Brain microvascular endothelial cell (primary cell): ENCODE data around the gene NHLRC4.
"Not testable (repeated sequence)": the region's sequence is repeated elsewhere in the genome, so short reads cannot be mapped to it uniquely, and the experiment has no call there.

Experiments
- DNase-seq: peaks from one replicate; pipeline ENCODE4 v3.0.0-alpha.2; 2020
- H3K27ac ChIP-seq: fragments of 250-450 bp; sonication (Bioruptor Pico); 2 replicates; pipeline ENCODE4 v1.5.1; 2020; ENCODE audit warnings: mild to moderate bottlenecking, moderate library complexity
- H3K27me3 ChIP-seq: fragments of 250-450 bp; sonication (Bioruptor Pico); replicated peaks from 2 replicates; pipeline ENCODE4 v1.5.1; 2020; ENCODE audit warnings: mild to moderate bottlenecking
- H3K36me3 ChIP-seq: fragments of 250-450 bp; sonication (Bioruptor Pico); replicated peaks from 2 replicates; pipeline ENCODE4 v1.5.1; 2020; ENCODE audit warnings: mild to moderate bottlenecking
- H3K4me3 ChIP-seq: 2 replicates; pipeline ENCODE4 v1.5.1; 2011; ENCODE audit warnings: low read depth, mild to moderate bottlenecking, control low read depth, low read length, moderate library complexity
- CTCF ChIP-seq: IDR thresholded peaks from 2 replicates; pipeline ENCODE4 v1.5.1; 2011; ENCODE audit warnings: low read depth, mild to moderate bottlenecking, moderate library complexity, low read length, control low read depth, inconsistent platforms; ENCODE audit errors: missing control alignments
- in situ Hi-C: cut with HindIII; loops from 2 replicates; pipeline ENCODE4 v1.10.0; 2017; ENCODE audit warnings: low sequenced_read_pairs, low pct_ligation_motif_present

The NHLRC4 gene

GRCh38 chr16:593807-594206, 27.0 kb downstream of the NHLRC4 start:
- Histone ChIP-seq H3K27me3 (no peaks in the 10 kb centered on the region), H3K36me3 (no peaks in the 10 kb centered on the region), H3K4me3 (no peak overlapping the region), H3K27ac (no peak overlapping the region)
- TF ChIP-seq CTCF: no peak
- no peak for DNase-seq
- in situ Hi-C loops: no loop called here

- H3K36me3 ChIP-seq: no peaks in the 10 kb centered on the region
- no peak for DNase-seq
- in situ Hi-C loops: no loop called here
- no peaks in the 10 kb centered on the region for H3K27me3 ChIP-seq
- H3K27ac ChIP-seq: no peak overlapping the region
- no peak overlapping the region for H3K4me3 ChIP-seq
- TF ChIP-seq CTCF: no peak
Measured at GRCh38 chr16:595094-595528, 28.3 kb downstream of the NHLRC4 start.

GRCh38 chr16:595942-596735, 29.3 kb downstream of the NHLRC4 start:
- Histone ChIP-seq H3K27me3 (no peaks in the 10 kb centered on the region), H3K27ac (no peak overlapping the region), H3K36me3 (no peaks in the 10 kb centered on the region), H3K4me3 (no peak overlapping the region)
- TF ChIP-seq CTCF: no peak
- in situ Hi-C loops: no loop called here
- DNase-seq: no peak

- Histone ChIP-seq H3K27ac (no peak overlapping the region), H3K27me3 (no peaks in the 10 kb centered on the region), H3K36me3 (no peaks in the 10 kb centered on the region), H3K4me3 (no peak overlapping the region)
- in situ Hi-C loops: no loop called here
- TF ChIP-seq CTCF: no peak
- no peak for DNase-seq
Measured at GRCh38 chr16:596736-597060, 29.9 kb downstream of the NHLRC4 start.

- DNase-seq, in situ Hi-C loops, H3K36me3 ChIP-seq, H3K4me3 ChIP-seq, H3K27ac ChIP-seq, H3K27me3 ChIP-seq: not testable (repeated sequence)
Measured at GRCh38 chr16:597655-598054, 30.9 kb downstream of the NHLRC4 start.

GRCh38 chr16:598823-599739, 32.3 kb downstream of the NHLRC4 start:
- in situ Hi-C loops: no loop called here

More at GRCh38 chr16:598823-599739, 32.3 kb downstream of the NHLRC4 start:
- no peaks in the 10 kb centered on the region for H3K27me3 ChIP-seq
- no peak overlapping the region for H3K27ac ChIP-seq
- DNase-seq: no peak
- no peaks in the 10 kb centered on the region for H3K36me3 ChIP-seq
- TF ChIP-seq CTCF: no peak
- no peak overlapping the region for H3K4me3 ChIP-seq
